ENCODE results near the gene CNTN2. TPM values are rescaled to one million over a fixed set of nuclear protein-coding genes. Genes with fewer than 3 reads are reported as not detected.

Gene CNTN2
- total and polyA plus RNA-seq, 2 of the 4 experiments (the other 2 are of a cell fraction): not detected

DNA sequence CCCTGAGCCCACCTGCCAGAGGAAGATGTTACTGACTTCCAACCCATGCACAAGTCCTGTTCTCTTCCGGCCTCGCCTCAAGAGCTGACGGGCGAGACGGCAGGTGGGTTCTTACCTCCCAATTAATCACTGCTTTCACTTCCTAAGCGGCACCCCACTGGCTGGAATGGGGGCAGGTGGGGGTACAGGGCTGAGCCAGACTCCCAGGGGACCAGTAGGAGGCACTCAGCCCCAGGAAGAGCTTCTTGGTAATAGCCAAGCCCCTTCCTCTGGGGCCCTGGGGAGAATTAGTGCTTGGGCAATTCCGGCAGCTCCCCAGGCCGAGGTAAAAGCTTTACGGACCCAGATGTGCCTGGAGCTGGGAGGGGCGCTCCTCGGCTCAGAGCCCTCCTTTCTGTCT is 9.7 kb downstream of the CNTN2 start:
- no peak overlapping the region for H2AFZ ChIP-seq (replicated peaks; ENCODE audit: low read length, poor library complexity)
- H3K27ac ChIP-seq (ENCODE audit: insufficient read depth, low read length): no peak overlapping the region
- POLR2A ChIA-PET (ENCODE audit: unreplicated experiment): no interaction called here
- H3K4me3 ChIP-seq (ENCODE audit: insufficient read depth, low read depth, low read length): no peak overlapping the region
- H3K79me1 ChIP-seq (ENCODE audit: low read depth in 1 of 2, low read length in 2 of 2): no peaks in the 10 kb centered on the region
- no peak overlapping the region for H4K91ac ChIP-seq (ENCODE audit: insufficient read depth, low read depth, low read length)
- H2AK9ac ChIP-seq (replicated peaks; ENCODE audit: low read depth, low read length, poor library complexity): peak overlapping the region; percentile 65
- no peak for TF ChIP-seq RFX5 (IDR thresholded peaks at IDR 0.05; ENCODE audit: low read depth, low read length)
- no peak for TF ChIP-seq FOS (IDR thresholded peaks at IDR 0.05; ENCODE audit: low read depth, low read length)
- no peak for TF ChIP-seq CEBPB (IDR thresholded peaks at IDR 0.05; ENCODE audit: low read depth, low read length)
- TF ChIP-seq CHD1 (IDR thresholded peaks at IDR 0.05; ENCODE audit: low read depth, low read length): no peak
- TF ChIP-seq SMC3 (IDR thresholded peaks at IDR 0.05; ENCODE audit: low read depth, low read length): no peak
- H3K27me3 ChIP-seq (ENCODE audit: control insufficient read depth, insufficient read depth, low read length): peaks cover 59% of the 10 kb centered on the region
- H3K9ac ChIP-seq (ENCODE audit: low read depth, low read length): no peak overlapping the region
- no peak overlapping the region for H2BK15ac ChIP-seq (ENCODE audit: low read depth, low read length)
- no peak overlapping the region for H2BK120ac ChIP-seq (ENCODE audit: low read depth, low read length)
- BruUV-seq (replicated peaks): no TSS peak
- CTCF ChIA-PET: interaction anchor here (1.6 kb wide), 1 partner anchor 9 kb away, joined by 10 read pairs; no protein-coding TSS in a partner anchor
- no peak overlapping the region for H2BK5ac ChIP-seq (ENCODE audit: low read depth, low read length, poor library complexity, severe bottlenecking)
- no peaks in the 10 kb centered on the region for H4K20me1 ChIP-seq (ENCODE audit: insufficient read depth, low read length)
- H4K5ac ChIP-seq (ENCODE audit: low read depth, low read length): no peak overlapping the region
- WGBS, 2 experiments (ENCODE audit: extremely low coverage in 2 of 2, insufficient read length in 1 of 2): 36% methylated on average over 3 of the region's 11 CpGs; no CpG with 5 or more reads in 1 of the 2 experiments
- H3K36me3 ChIP-seq (ENCODE audit: control insufficient read depth, insufficient read depth, low read length): no peaks in the 10 kb centered on the region
- H3K4ac ChIP-seq (ENCODE audit: low read depth, low read length): no peak overlapping the region
- no peak overlapping the region for H2BK20ac ChIP-seq (ENCODE audit: low read depth, low read length)
- H3K18ac ChIP-seq (ENCODE audit: low read depth, low read length): no peak overlapping the region
- intact Hi-C loops (cut with micrococcal nuclease) (no loop called here), dilution Hi-C loops (cut with HindIII; ENCODE audit: low sequenced_read_pairs, unreplicated experiment) (no loop called here), in situ Hi-C loops (cut with MboI; ENCODE audit: low sequenced_read_pairs) (no loop called here)
- no peak overlapping the region for H2AK5ac ChIP-seq (ENCODE audit: low read depth, low read length)
- no peak for DNase-seq
- H3K4me2 ChIP-seq (ENCODE audit: low read depth, low read length): no peak overlapping the region
- no peak overlapping the region for H3K56ac ChIP-seq (ENCODE audit: extremely low read depth, insufficient read depth, low read length)
- no peak overlapping the region for H3K23ac ChIP-seq (ENCODE audit: low read depth, low read length)
- no peak overlapping the region for H4K8ac ChIP-seq (ENCODE audit: low read depth in 2 of 2, low read length in 2 of 2)
- H3K9me1 ChIP-seq (ENCODE audit: insufficient read depth, low read length): no peaks in the 10 kb centered on the region
- no peak overlapping the region for H3K14ac ChIP-seq (replicated peaks; ENCODE audit: low read depth, low read length)
- no peaks in the 10 kb centered on the region for H3K4me1 ChIP-seq (ENCODE audit: control insufficient read depth, insufficient read depth, low read length)
- ATAC-seq (ENCODE audit: low read depth): no peak
- H3K9me3 ChIP-seq (ENCODE audit: control insufficient read depth, insufficient read depth, low read length): no peaks in the 10 kb centered on the region
